ENCODE results near the gene SLC2A10.

DNA sequence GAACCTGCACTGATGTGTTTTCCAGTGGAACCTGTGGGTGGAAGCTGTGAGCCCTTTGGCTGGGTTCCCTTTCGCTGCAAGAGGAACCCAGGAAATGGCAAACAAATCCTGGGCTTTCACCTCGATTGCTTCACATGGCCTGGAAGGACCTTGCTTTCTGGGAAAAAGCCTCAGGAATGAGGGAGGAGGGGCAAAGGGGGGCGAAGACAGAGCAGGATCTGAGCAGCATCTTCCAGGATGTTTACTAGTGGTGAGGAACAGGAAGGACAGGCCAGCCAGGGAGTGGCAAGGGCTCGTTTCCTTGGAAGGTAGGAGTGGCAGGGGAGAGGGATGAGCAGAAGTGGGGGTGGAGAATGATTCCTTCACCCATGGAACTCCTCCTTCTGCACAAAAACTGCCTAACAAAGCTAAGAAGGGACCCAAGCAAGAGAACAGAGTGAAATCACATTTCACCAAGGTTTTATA is 5.9 kb downstream of the SLC2A10 start:
- no peak for TF ChIP-seq POLR2A (IDR thresholded peaks at IDR 0.05)
- TF ChIP-seq POLR2AphosphoS5 (IDR thresholded peaks at IDR 0.05), result peak; percentile 20 to 46 (median 22)
- TF ChIP-seq, protein P1, sequence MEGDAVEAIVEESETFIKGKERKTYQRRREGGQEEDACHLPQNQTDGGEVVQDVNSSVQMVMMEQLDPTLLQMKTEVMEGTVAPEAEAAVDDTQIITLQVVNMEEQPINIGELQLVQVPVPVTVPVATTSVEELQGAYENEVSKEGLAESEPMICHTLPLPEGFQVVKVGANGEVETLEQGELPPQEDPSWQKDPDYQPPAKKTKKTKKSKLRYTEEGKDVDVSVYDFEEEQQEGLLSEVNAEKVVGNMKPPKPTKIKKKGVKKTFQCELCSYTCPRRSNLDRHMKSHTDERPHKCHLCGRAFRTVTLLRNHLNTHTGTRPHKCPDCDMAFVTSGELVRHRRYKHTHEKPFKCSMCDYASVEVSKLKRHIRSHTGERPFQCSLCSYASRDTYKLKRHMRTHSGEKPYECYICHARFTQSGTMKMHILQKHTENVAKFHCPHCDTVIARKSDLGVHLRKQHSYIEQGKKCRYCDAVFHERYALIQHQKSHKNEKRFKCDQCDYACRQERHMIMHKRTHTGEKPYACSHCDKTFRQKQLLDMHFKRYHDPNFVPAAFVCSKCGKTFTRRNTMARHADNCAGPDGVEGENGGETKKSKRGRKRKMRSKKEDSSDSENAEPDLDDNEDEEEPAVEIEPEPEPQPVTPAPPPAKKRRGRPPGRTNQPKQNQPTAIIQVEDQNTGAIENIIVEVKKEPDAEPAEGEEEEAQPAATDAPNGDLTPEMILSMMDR (IDR thresholded peaks at IDR 0.05), result no peak
- TF ChIP-seq EP300 (IDR thresholded peaks at IDR 0.05), result no peak
